Liver (tissue), 9 donors: ENCODE results near the gene KCNMA1. TPM values are rescaled to one million over a fixed set of nuclear protein-coding genes. Genes with fewer than 3 reads are reported as not detected.

Source experiments
- DNase-seq: peaks from one replicate; pipeline ENCODE4 v3.0.0-alpha.2; 2017; ENCODE audit warnings: low spot score
- H3K27ac ChIP-seq, 2 donors: one replicate each; pipeline ENCODE4 v1.7.0; 2013; ENCODE audit warnings: inconsistent platforms in 2 of 2, low read length in 2 of 2, control low read depth in 1 of 2, low read depth in 1 of 2, mild to moderate bottlenecking in 1 of 2
- H3K27me3 ChIP-seq, 4 donors: one replicate each; pipeline versions ENCODE4 v1.6.1 to v1.7.0; 2013; ENCODE audit warnings: low read length in 3 of 4, inconsistent platforms in 1 of 4, mild to moderate bottlenecking in 1 of 4, moderate library complexity in 1 of 4; ENCODE audit not compliant: control insufficient read depth in 4 of 4, insufficient read depth in 4 of 4
- H3K36me3 ChIP-seq, 4 donors: one replicate each; pipeline versions ENCODE4 v1.6.1 to v1.7.0; 2013; ENCODE audit warnings: low read length in 3 of 4, mild to moderate bottlenecking in 3 of 4, low read depth in 1 of 4, moderate library complexity in 1 of 4; ENCODE audit not compliant: control insufficient read depth in 4 of 4, insufficient read depth in 3 of 4
- H3K4me1 ChIP-seq, 4 donors: one replicate each; pipeline versions ENCODE4 v1.6.1 to v1.7.0; 2013; ENCODE audit warnings: low read length in 3 of 4, mild to moderate bottlenecking in 3 of 4, moderate library complexity in 1 of 4; ENCODE audit not compliant: control insufficient read depth in 4 of 4, insufficient read depth in 4 of 4
- H3K4me3 ChIP-seq, 3 donors: one replicate each; pipeline versions ENCODE4 v1.6.1 to v1.7.0; 2013; ENCODE audit warnings: low read length in 3 of 3, control low read depth in 1 of 3, low read depth in 1 of 3, mild to moderate bottlenecking in 1 of 3
- H3K9ac ChIP-seq, 2 donors: one replicate each; pipeline ENCODE4 v1.7.0; 2013; ENCODE audit warnings: low read length in 2 of 2, mild to moderate bottlenecking in 2 of 2, moderate library complexity in 2 of 2, control low read depth in 1 of 2, low read depth in 1 of 2
- H3K9me3 ChIP-seq, 4 donors: one replicate each; pipeline versions ENCODE4 v1.6.1 to v1.7.0; 2013; ENCODE audit warnings: low read length in 3 of 4; ENCODE audit not compliant: control insufficient read depth in 4 of 4
- EGR1 ChIP-seq, 2 donors: IDR thresholded peaks; 2 replicates each; pipeline ENCODE4 v1.6.1; 2016 to 2018; ENCODE audit warnings: antibody characterized with exemption in 2 of 2, low read depth in 2 of 2
- FOXA1 ChIP-seq: IDR thresholded peaks from 2 replicates; pipeline ENCODE4 v1.6.1; 2016; ENCODE audit warnings: antibody characterized with exemption
- FOXA2 ChIP-seq: IDR thresholded peaks from 2 replicates; pipeline ENCODE4 v1.6.1; 2016; ENCODE audit warnings: antibody characterized with exemption
- GABPA ChIP-seq, 2 donors: IDR thresholded peaks in 1 of 2; conservative IDR thresholded peaks in 1 of 2; 2 replicates each; pipeline ENCODE4 v1.6.1; 2016; ENCODE audit warnings: antibody characterized with exemption in 2 of 2, mild to moderate bottlenecking in 1 of 2, moderate library complexity in 1 of 2
- HNF4A ChIP-seq, 2 donors: conservative IDR thresholded peaks; 2 replicates each; pipeline ENCODE4 v1.6.1; 2016; ENCODE audit warnings: antibody characterized with exemption in 2 of 2, mild to moderate bottlenecking in 2 of 2
- HNF4G ChIP-seq: IDR thresholded peaks from 2 replicates; pipeline ENCODE4 v1.6.1; 2016; ENCODE audit warnings: antibody characterized with exemption
- JUND ChIP-seq, 2 donors: IDR thresholded peaks; 2 replicates each; pipeline ENCODE4 v1.6.1; 2016; ENCODE audit warnings: antibody characterized with exemption in 2 of 2
- NR2F2 ChIP-seq: IDR thresholded peaks from 2 replicates; pipeline ENCODE4 v1.6.1; 2016; ENCODE audit warnings: antibody characterized with exemption
- RAD21 ChIP-seq, 2 donors: IDR thresholded peaks; 2 replicates each; pipeline ENCODE4 v1.6.1; 2016; ENCODE audit warnings: antibody characterized with exemption in 2 of 2, mild to moderate bottlenecking in 2 of 2
- RXRA ChIP-seq, 2 donors: IDR thresholded peaks; 2 replicates each; pipeline ENCODE4 v1.6.1; 2017 to 2018; ENCODE audit warnings: antibody characterized with exemption in 2 of 2, mild to moderate bottlenecking in 1 of 2
- SP1 ChIP-seq: IDR thresholded peaks from 2 replicates; pipeline ENCODE4 v1.6.1; 2018; ENCODE audit warnings: antibody characterized with exemption, mild to moderate bottlenecking
- YY1 ChIP-seq: IDR thresholded peaks from 2 replicates; pipeline ENCODE4 v1.6.1; 2016; ENCODE audit warnings: antibody characterized with exemption, mild to moderate bottlenecking
- WGBS: extraction: QIAGEN DNeasy Blood & Tissue Kit; methylation state at CpG from one replicate; pipeline ENCODE4 v1.1.7; 2013; 5-methylcytosine and 5-hydroxymethylcytosine counted together
- polyA plus RNA-seq, 2 donors: library from polyadenylated mRNA; stranded (reverse) in 1 of 2; unstranded in 1 of 2; fragments of 200-250 nt in 1 of 2; fragments of >200 nt in 1 of 2; fragmentation: Nextera tagmentation in 1 of 2; extraction: Ambion mirVana in 1 of 2; gene quantifications; one replicate each; pipeline versions ENCODE4 v1.2.1 to v1.2.3, GENCODE V29; 2013 to 2015
- total RNA-seq, 2 donors: library from RNA; depleted of rRNA; stranded (reverse); fragments of >200 nt; gene quantifications; one replicate each; pipeline ENCODE4 v1.2.3, GENCODE V29; 2014
- TF ChIP-seq, protein P1 (sequence below): IDR thresholded peaks from 2 replicates; pipeline ENCODE4 v1.6.1; 2016; ENCODE audit warnings: antibody characterized with exemption
- TF ChIP-seq, protein P2 (sequence below): IDR thresholded peaks from 2 replicates; pipeline ENCODE4 v1.6.1; 2016; ENCODE audit warnings: antibody characterized with exemption
- TF ChIP-seq, protein P3 (sequence below): IDR thresholded peaks from 2 replicates; pipeline ENCODE4 v1.6.1; 2016; ENCODE audit warnings: antibody characterized with exemption, mild to moderate bottlenecking
- donor health status: healthy.
- donor health status: healthy.
- donor health status: healthy.
- donor health status: healthy.
- donor health status: healthy.

Gene KCNMA1
- total and polyA plus RNA-seq, 4 donors: 2.5 to 9.7 (median 4.7) TPM

DNA sequence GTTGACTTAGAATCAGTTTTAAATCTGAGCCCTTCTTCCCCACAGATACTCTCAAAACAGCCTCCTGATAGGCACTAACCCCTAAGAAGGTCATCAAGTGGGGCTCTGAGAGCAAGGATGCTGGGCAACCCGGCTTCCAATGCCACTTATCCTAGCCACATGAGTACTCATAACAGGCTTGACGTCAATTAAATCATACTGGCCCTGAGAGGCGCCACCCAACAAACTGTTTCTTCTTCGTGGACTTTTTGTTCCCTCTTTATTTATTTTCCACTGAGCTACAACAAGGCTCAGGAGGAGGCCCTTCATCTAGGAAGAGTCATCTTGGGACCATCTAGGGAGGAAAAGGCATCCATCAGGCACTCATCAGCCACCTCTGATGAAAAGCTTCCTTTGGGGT lies 255.9 kb downstream of the KCNMA1 start:
- H3K4me1 ChIP-seq: peaks cover 4 to 47% (median 30%) of the 10 kb centered on the region in 4 donors
- no peak overlapping the region for H3K9ac ChIP-seq
- H3K27ac ChIP-seq: no peak overlapping the region
- no peak for DNase-seq
- no peaks in the 10 kb centered on the region for H3K27me3 ChIP-seq
- no peaks in the 10 kb centered on the region for H3K36me3 ChIP-seq
- H3K4me3 ChIP-seq: no peak overlapping the region
- no peaks in the 10 kb centered on the region for H3K9me3 ChIP-seq
- WGBS: 84% methylated on average over 4 of the region's 4 CpGs
- no peak for TF ChIP-seq HNF4G
- no peak for TF ChIP-seq FOXA1

DNA sequence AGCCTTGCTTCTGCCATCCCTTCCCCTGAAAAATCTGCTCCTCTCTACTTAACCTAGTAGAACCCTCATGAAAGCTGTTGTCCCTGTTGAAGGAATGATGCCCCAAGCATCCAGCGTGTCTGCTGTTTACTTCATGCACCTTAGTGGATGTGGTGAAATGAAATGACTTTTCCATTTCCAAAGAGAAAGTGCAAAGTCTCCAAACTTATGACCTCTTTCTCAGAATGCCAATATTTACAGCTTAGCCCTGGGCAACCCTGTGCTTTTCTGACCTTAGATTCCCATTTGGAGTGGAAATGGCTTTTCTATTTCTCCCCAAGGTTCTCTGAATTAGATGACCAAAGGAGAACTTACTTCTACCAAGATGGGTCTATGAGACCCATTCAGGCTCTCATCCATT lies 256.9 kb downstream of the KCNMA1 start:
- Histone ChIP-seq H3K9ac (no peak overlapping the region), H3K4me1 (peaks cover 4 to 41% (median 30%) of the 10 kb centered on the region in 4 donors), H3K27me3 (no peaks in the 10 kb centered on the region), H3K36me3 (no peaks in the 10 kb centered on the region), H3K9me3 (no peaks in the 10 kb centered on the region), H3K27ac (peak overlapping the region; percentile 48 to 57), H3K4me3 (no peak overlapping the region)
- WGBS: 41% methylated on average over 1 of the region's 1 CpG
- no peak for DNase-seq
- TF ChIP-seq FOXA2: peak; percentile 66
- TF ChIP-seq HNF4A (conservative IDR thresholded peaks at IDR 0.05): peak; percentile 81 to 85
- peak in 1 of 2 donors; percentile 48 for TF ChIP-seq RAD21 (IDR thresholded peaks at IDR 0.05)
- TF ChIP-seq, protein P1, sequence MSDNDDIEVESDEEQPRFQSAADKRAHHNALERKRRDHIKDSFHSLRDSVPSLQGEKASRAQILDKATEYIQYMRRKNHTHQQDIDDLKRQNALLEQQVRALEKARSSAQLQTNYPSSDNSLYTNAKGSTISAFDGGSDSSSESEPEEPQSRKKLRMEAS: peak; percentile 19
- TF ChIP-seq, protein P2, sequence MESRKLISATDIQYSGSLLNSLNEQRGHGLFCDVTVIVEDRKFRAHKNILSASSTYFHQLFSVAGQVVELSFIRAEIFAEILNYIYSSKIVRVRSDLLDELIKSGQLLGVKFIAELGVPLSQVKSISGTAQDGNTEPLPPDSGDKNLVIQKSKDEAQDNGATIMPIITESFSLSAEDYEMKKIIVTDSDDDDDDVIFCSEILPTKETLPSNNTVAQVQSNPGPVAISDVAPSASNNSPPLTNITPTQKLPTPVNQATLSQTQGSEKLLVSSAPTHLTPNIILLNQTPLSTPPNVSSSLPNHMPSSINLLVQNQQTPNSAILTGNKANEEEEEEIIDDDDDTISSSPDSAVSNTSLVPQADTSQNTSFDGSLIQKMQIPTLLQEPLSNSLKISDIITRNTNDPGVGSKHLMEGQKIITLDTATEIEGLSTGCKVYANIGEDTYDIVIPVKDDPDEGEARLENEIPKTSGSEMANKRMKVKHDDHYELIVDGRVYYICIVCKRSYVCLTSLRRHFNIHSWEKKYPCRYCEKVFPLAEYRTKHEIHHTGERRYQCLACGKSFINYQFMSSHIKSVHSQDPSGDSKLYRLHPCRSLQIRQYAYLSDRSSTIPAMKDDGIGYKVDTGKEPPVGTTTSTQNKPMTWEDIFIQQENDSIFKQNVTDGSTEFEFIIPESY: no peak
- peak; percentile 62 for TF ChIP-seq SP1
- TF ChIP-seq FOXA1: peak; percentile 23
- TF ChIP-seq, protein P3, sequence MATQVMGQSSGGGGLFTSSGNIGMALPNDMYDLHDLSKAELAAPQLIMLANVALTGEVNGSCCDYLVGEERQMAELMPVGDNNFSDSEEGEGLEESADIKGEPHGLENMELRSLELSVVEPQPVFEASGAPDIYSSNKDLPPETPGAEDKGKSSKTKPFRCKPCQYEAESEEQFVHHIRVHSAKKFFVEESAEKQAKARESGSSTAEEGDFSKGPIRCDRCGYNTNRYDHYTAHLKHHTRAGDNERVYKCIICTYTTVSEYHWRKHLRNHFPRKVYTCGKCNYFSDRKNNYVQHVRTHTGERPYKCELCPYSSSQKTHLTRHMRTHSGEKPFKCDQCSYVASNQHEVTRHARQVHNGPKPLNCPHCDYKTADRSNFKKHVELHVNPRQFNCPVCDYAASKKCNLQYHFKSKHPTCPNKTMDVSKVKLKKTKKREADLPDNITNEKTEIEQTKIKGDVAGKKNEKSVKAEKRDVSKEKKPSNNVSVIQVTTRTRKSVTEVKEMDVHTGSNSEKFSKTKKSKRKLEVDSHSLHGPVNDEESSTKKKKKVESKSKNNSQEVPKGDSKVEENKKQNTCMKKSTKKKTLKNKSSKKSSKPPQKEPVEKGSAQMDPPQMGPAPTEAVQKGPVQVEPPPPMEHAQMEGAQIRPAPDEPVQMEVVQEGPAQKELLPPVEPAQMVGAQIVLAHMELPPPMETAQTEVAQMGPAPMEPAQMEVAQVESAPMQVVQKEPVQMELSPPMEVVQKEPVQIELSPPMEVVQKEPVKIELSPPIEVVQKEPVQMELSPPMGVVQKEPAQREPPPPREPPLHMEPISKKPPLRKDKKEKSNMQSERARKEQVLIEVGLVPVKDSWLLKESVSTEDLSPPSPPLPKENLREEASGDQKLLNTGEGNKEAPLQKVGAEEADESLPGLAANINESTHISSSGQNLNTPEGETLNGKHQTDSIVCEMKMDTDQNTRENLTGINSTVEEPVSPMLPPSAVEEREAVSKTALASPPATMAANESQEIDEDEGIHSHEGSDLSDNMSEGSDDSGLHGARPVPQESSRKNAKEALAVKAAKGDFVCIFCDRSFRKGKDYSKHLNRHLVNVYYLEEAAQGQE: no peak
- TF ChIP-seq NR2F2: peak; percentile 23
- no peak for TF ChIP-seq GABPA (IDR thresholded peaks at IDR 0.05 in 1 of 2, conservative IDR thresholded peaks at IDR 0.05 in 1 of 2)
- peak; percentile 10 for TF ChIP-seq YY1
- TF ChIP-seq JUND (IDR thresholded peaks at IDR 0.05): peak in 1 of 2 donors; percentile 33
- peak in 1 of 2 donors; percentile 17 for TF ChIP-seq EGR1 (IDR thresholded peaks at IDR 0.05; ENCODE audit: low read depth in 2 of 2)
- peak; percentile 86 to 90 for TF ChIP-seq RXRA (IDR thresholded peaks at IDR 0.05)
- peak; percentile 54 for TF ChIP-seq HNF4G
